ENCODE data around the gene XPR1. TPM values are rescaled to one million over a fixed set of nuclear protein-coding genes. Genes with fewer than 3 reads are reported as not detected.
A peak's percentile ranks its signal among the peaks of the same experiment; 100 is the strongest.

The XPR1 gene
- total RNA-seq, 1 donor from 2014 or later = 37.9 TPM

- Mint-ChIP-seq H3K36me3 (no peaks in the 10 kb centered on the region), H3K4me1 (peaks cover 10% of the 10 kb centered on the region), H3K9me3 (no peaks in the 10 kb centered on the region), H3K27ac (no peak overlapping the region), H3K27me3 (ENCODE audit: low read depth) (no peaks in the 10 kb centered on the region), H3K4me3 (no peak overlapping the region)
- DNase-seq (ENCODE audit: low spot score in 2 of 2, unreplicated experiment in 2 of 2) = no peak
- no peak for TF ChIP-seq CTCF (IDR thresholded peaks at IDR 0.05; ENCODE audit: unreplicated experiment)
Measured at GRCh38 chr1:180907313-180908055, 275.7 kb downstream of the XPR1 start.

- Mint-ChIP-seq H3K27ac (no peak overlapping the region), H3K4me3 (no peak overlapping the region), H3K9me3 (no peaks in the 10 kb centered on the region), H3K36me3 (no peaks in the 10 kb centered on the region), H3K4me1 (peaks cover 10% of the 10 kb centered on the region), H3K27me3 (ENCODE audit: low read depth) (no peaks in the 10 kb centered on the region)
- DNase-seq (ENCODE audit: low spot score in 2 of 2, unreplicated experiment in 2 of 2) = no peak
- TF ChIP-seq CTCF (IDR thresholded peaks at IDR 0.05; ENCODE audit: unreplicated experiment) = no peak
Measured at GRCh38 chr1:180908074-180908765, 276.4 kb downstream of the XPR1 start.

- Mint-ChIP-seq H3K4me3 (no peak overlapping the region), H3K27ac (no peak overlapping the region), H3K27me3 (ENCODE audit: low read depth) (no peaks in the 10 kb centered on the region), H3K36me3 (no peaks in the 10 kb centered on the region), H3K4me1 (peaks cover 17% of the 10 kb centered on the region), H3K9me3 (no peaks in the 10 kb centered on the region)
- no peak for TF ChIP-seq CTCF (IDR thresholded peaks at IDR 0.05; ENCODE audit: unreplicated experiment)
- DNase-seq (ENCODE audit: low spot score in 2 of 2, unreplicated experiment in 2 of 2) = no peak
Measured at GRCh38 chr1:180909005-180909414, 277.2 kb downstream of the XPR1 start.

- Mint-ChIP-seq H3K27ac (no peak overlapping the region), H3K36me3 (no peaks in the 10 kb centered on the region), H3K9me3 (no peaks in the 10 kb centered on the region), H3K4me1 (peaks cover 19% of the 10 kb centered on the region), H3K27me3 (ENCODE audit: low read depth) (no peaks in the 10 kb centered on the region), H3K4me3 (no peak overlapping the region)
- no peak for TF ChIP-seq CTCF (IDR thresholded peaks at IDR 0.05; ENCODE audit: unreplicated experiment)
- DNase-seq (ENCODE audit: low spot score in 2 of 2, unreplicated experiment in 2 of 2) = no peak
Measured at GRCh38 chr1:180909462-180909976, 277.7 kb downstream of the XPR1 start.

GRCh38 chr1:180911640-180912191, 279.9 kb downstream of the XPR1 start:
- DNase-seq (ENCODE audit: low spot score in 2 of 2, unreplicated experiment in 2 of 2) = no peak
- Mint-ChIP-seq H3K36me3 (no peaks in the 10 kb centered on the region), H3K4me1 (peaks cover 19% of the 10 kb centered on the region), H3K9me3 (no peaks in the 10 kb centered on the region), H3K4me3 (peak overlapping the region; percentile 76), H3K27ac (peak overlapping the region; percentile 88), H3K27me3 (ENCODE audit: low read depth) (no peaks in the 10 kb centered on the region)
- TF ChIP-seq CTCF (IDR thresholded peaks at IDR 0.05; ENCODE audit: unreplicated experiment) = no peak
